GM11168 (cell line): ENCODE results near the gene NFU1.
"Not testable (repeated sequence)": the region's sequence is repeated elsewhere in the genome, so short reads cannot be mapped to it uniquely, and the experiment has no call there.

Experiments
- in situ Hi-C: fragments of 300-500 bp; cut with MboI; formaldehyde crosslinking; loops from one replicate; pipeline ENCODE4 v1.12.0; 2022; ENCODE audit warnings: low sequenced_read_pairs; ENCODE audit not compliant: unreplicated experiment

The NFU1 gene

DNA sequence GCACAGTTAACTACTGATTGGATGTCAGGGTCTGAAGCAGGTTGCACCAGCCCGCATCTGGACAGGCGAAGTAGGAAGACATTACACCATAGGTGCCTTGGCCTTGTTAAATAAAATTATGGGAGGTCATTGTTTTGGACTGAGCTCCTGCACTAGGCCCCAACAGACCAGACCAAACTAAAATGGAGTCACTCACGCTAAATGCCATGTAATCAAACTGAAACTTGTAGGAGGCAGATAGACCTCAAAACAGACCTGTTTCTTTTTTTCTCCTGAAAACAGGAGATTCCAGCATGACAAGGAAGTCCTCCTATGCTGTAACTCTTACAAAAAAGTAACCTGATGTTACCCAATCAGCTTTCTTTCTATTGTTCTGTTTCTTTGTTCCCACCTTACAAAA is 15.5 kb upstream of the NFU1 start:
- in situ Hi-C loops = no loop called here

DNA sequence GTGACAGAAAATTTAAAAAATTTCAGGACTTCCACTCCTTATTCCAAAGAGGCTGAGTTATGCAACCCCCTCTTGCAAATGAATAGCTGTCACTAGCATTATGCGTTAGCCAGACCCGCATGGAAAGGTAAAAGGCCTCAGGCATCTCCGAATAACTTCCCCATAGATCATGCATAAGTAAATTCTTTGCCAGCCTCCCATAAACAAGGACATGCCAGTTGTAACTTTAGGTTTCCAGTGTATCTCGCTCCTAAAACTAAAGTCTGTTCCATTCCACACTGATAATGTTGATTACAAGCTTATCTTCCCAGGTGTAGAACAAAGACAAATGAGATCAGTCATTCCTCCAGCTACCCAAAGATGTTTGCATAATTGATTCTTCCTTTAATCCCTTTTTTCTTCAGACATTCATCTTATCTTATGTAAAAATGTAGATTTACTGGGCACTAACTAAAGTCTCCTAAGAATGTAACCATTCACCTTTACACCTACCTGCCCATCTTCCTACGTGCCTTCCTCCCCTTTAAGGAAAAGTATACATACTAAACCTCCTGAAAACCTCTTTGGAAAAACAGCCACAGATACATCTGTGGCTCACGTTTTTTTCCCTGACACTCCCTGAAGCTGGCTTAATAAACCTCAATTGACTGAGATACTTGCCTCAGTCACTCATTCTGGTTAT is 13.6 kb upstream of the NFU1 start:
- in situ Hi-C loops = no loop called here

DNA sequence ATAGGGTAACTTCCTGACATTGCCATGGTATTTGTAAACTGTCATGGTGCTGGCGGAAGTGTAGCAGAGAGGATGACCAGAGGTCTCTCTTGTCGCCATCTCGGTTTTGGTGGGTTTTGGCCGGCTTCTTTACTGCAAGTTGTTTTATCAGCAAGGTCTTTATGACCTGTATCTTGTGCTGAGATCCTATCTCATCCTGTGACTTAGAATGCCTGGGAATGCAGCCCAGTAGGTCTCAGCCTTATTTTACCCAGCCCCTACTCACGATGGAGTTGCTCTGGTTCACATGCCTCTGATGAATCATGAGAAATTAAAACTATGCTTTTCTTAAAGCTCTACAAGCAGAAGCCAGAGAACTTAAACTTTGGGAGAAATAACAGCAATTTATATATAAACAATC is 12.7 kb upstream of the NFU1 start:
- in situ Hi-C loops = no loop called here

DNA sequence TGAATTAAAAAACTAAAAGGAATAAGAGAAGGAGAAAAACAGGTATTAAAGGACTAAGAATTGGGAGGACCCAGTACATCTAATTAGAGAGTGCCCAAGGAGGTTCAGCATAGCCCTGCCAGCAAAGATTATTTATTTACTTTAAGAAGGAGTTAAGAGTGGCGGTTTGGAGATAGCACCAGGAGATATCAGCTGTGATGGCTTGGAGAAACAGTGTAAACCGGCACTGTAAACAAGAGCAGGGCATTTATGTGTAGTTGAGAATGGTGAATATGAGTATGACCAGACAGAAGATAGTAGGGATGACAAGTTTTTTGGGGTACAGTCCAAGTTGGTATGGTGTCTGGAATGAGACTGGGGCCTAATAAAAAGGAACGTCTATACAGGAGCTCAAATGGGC is 6.4 kb upstream of the NFU1 start:
- in situ Hi-C loops = not testable (repeated sequence)

DNA sequence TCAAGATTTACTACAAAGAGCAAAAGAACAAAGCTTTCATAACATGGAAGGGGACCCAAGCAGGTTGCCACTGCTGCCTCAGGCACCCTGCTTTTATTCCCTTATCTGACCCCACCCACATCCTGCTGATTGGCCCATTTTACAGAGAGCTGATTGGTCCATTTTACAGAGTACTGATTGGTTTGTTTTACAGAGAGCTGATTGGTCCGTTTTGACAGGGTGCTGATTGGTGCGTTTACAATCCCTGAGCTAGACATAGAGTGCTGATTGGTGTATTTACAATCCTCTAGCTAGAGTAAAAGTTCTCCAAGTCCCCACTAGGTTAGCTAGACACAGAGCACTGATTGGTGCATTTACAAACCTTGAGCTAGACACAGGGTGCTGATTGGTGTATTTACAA is 2.3 kb upstream of the NFU1 start:
- in situ Hi-C loops = not testable (repeated sequence)

DNA sequence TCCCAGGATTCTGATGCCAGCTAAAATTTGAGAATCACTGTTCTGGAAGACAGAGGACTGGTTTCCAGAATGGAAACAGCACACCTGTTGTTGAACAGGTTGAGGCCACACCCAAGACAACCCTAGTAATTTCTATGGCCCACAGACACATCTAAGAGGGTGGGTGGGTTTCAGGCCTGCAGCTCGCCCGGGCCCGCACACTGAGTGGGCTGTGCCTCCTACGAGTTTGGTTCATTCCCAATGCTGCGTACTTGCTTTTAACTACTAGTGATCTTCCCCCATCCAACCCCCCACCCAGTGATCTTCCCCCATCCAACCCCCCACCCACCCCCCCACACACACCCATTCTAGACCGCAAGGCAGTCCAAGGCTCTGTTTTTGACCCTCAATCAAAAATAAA is 1.3 kb upstream of the NFU1 start:
- in situ Hi-C loops = no loop called here

DNA sequence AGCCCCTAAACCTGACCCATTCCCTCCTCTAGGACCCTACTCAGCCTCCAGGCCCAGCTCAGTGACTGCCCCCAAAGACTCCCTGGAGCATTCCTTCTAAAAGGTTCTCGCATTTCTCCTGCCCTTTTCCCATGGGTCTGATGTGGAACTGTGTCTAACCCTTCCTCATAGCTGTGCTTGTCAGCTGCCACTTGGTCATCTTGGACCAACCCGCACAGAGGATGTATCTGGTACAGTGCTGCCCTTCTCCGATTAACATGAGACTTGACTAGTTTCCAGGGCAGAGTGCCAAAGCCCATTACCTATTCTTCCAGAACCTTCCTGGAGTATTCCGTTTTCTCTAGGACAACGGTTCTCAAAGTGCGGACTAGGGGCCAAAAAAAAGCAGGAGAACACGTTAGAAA is 518 bp upstream of the NFU1 start:
- in situ Hi-C loops = no loop called here

DNA sequence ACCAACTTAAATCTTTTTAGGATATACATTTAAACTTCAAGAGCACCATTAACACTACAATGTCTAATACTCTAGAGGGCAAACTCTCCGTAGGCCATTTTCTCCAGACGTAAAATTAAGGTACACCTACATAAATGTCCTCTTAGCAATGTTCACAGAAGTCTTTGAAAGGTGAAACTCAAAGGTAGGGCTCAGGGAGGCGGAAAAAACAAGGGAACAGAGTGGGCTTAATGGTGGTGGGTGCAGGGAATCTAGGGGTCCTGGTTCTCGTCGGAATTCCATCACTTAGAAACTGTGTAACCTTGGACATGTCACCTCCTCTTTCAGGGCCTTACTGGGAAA is 668 bp downstream of the NFU1 start:
- in situ Hi-C loops = no loop called here

DNA sequence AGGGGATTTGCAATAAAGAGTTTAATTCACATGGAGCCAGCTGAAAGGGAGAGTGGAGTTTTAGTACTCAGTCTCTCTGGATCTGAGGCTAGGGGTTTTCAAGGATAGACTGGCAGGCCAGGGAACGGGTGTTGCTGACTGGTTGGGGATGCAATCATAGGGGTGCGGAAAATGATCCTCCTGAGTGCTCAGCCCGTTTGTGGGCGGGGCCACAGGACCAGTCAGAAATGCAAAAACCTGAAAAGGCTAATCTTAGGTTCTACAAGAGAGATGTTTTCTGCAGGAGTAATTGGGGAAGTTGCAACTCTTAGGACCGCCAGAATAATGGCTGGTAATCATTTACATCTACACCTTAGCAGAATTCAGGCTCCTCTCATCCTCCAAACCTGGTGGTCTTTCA is 2.5 kb downstream of the NFU1 start:
- in situ Hi-C loops = no loop called here

DNA sequence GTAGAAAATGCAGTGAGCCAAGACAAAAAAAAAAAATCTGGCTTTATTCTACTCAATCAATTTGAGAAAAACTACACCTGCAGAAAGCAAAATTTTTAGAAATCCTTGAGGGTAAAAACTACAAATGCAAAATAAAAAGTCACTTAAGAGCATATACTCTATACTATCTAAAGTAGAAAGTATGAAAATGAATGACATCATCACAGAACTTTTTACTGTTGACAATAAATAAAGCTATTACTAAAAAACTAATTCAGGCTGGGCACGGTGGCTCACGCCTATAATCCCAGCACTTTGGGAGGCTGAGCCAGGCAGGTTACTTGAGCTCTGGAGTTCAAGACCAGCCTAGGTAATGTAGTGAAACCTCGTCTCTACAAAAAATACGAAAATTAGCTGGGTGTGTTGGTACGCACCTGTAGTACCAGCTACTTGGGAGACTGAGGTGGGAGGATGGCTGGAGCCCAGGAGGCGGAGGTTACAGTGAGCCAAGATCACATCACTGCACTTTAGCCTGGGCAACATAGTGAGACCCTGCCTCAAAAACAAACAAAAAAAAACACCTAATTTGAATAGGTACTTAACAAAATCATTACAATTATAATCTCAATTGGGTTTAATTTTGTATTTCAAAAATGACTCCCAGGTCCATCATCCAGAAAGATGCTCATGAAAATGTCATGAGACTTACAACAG is 7.6 kb downstream of the NFU1 start:
- in situ Hi-C loops = no loop called here

DNA sequence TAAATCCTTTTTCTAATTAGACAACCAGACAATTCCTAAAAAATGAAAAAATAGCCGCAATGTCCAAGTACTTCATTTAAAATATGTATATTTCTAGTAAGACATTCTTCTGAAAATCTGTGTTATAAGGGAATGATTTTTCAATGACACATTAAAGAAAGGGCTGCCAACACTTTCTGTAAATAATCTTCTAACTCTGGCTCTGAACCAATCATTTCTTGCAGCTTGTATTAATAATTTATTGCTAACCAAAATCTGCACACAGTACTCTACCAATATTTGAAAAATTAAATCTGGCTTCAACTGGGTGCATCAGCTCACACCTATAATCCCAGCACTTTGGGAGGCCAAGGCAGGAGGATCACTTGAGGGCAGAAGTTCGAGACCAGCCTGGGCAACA is 8.3 kb downstream of the NFU1 start:
- in situ Hi-C loops = no loop called here

DNA sequence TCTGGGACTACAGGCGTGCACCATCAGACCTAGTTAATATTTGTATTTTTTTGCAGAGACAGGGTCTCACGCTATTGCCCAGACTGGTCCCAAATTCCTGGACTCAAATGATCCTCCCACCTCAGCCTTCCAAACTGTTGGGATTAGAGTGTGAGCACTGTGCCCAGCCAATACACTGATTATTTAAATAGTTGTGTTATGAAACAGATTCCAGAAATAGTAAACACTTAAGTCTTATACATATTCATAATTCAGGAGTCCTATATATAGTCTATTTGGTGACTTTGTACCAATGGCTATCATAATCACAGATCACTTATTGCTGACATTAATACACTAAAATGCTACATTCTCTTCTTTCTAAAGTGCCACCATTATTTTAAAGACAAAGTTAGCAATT is 12.8 kb downstream of the NFU1 start:
- in situ Hi-C loops = no loop called here

DNA sequence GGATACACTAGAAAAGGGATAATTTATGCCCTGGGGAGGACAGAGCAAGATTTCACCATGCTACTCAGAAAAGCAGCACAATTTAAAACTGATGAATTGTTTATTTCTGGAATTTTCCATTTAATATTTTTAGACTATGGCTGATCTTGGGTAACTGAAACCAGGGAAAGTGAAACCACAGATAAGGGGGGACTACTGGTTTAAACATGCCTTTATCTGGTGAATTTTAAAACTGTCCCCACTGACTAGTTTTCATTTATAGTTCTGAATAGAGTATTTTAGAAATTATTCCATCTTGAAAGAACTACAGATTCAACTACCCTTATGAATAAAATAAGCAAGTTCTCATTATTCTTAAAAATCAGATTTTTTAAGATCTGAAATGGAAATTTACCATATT is 15.0 kb downstream of the NFU1 start:
- in situ Hi-C loops = no loop called here

DNA sequence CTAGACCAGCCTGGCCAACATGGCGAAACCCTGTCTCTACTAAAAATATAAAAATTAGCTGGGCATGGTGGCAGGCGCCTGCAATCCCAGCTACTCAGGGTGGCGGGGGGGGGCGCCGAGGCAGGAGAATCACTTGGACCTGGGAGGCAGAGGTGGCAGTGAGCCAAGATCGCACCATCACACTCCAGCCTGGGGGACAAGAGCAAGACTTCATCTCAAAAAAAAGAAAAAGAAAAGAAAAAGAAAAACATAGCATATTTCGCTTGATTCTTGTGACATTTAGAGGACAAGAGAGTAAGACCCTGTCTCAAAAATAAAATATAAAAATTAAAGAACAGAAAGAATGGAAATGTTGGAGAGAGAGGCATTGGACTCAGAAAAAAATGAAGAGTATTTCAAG is 18.1 kb downstream of the NFU1 start:
- in situ Hi-C loops = not testable (repeated sequence)

DNA sequence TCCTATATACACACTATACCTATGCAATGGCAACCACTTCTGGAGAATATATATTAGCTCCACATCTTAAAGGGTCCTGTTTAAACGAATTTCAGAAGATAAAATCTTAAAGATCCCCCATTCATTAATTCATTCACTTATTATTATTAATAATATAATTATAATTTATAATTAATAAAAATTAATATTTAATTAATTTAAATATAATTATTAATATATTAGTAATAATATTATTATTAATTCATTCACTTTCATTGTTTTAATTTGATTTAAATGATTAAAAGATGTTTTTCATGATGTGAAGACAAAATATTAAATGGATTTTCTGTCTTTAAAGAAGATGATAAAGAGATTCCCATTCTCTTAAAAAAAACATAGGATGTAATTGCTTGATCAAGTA is 21.1 kb downstream of the NFU1 start:
- in situ Hi-C loops = no loop called here

DNA sequence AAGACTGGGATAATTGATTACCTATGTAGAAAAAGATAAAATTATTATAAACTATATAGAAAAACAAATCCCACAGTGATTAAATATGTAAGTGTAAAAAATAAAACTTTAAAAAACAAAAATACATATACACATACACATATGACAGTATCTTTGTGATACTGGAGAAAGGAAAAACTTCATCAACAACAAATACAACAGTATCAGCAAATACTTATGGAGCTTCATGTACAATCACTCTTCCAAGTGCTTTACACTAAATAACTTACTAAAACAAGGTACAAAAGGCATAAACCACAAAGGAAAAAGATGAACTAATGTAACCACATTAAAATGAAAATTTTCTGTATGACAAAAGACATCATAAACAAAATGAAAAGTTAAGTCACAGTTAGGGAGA is 26.1 kb downstream of the NFU1 start:
- in situ Hi-C loops = no loop called here

DNA sequence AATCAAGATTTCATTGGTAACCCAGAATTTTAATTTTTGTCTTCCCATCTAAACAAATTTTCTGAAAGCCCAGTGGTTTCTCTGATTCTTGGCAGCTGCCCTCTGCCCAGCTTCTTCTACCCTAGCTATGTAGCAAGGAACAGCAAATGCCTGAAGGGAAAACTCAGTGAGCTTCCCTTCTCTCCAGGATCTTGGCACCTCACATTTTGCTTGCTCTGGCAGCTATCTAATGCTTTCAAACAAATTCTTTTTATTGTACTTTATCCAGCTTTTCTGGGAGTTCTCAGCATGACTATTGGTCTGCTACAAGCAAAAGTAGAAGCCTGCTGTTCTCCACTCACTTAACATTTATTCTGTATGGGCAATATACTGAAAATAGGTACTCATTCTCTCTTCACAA is 31.9 kb downstream of the NFU1 start:
- in situ Hi-C loops = no loop called here

DNA sequence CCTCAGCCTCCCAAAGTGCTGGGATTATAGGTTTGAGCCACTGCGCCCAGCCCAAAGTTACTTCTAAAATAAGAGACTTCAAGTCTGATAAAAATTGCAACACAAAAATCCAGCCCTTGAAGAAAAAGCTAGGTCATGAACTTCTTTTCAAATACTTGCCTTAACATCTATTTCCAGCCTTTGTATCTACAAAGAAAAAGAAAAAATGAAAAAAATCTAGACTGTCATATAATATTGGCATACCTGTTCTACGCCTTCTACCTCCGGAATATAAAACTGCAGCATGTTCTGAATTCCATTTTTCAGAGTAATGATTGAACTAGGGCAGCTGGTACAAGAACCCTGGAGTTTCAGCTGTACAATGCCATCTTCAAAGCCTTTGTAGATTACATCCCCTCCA is 37.1 kb downstream of the NFU1 start:
- in situ Hi-C loops = no loop called here

DNA sequence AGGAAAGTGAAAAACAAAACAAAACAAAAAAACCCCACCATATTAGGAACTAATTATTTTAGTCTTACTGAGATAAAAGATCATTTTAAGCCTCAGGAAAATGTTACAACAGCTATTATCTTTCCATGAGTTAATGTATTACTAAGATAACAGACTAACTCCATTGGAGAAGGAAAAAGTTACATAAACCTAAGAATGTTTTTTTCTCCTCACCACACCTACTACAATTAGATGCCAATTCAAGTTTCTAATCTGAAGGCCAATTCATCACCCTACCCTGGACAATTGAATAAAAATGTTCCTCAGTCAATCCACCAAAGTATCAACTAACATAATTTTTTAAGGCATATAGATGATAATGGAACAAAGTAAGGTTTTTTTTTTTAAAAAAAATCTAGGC is 40.0 kb downstream of the NFU1 start:
- in situ Hi-C loops = no loop called here

DNA sequence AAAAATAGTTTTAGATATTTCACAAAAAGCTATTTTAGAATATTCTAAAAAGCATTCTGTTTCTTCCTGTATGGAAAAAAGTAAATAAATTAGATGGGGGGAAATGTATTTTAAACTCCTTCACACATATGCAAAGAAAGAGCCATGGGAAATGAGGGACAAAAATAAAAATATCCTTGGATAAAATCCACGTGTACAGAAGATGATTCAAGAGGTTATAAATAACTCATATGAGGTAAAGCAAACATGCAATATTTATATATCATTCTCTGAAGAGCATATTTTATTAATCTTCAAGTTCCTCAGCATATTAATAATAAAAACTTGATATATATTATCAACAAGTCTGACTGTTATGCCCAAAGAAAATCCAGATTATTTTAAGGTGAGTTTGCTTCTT is 41.4 kb downstream of the NFU1 start:
- in situ Hi-C loops = no loop called here

DNA sequence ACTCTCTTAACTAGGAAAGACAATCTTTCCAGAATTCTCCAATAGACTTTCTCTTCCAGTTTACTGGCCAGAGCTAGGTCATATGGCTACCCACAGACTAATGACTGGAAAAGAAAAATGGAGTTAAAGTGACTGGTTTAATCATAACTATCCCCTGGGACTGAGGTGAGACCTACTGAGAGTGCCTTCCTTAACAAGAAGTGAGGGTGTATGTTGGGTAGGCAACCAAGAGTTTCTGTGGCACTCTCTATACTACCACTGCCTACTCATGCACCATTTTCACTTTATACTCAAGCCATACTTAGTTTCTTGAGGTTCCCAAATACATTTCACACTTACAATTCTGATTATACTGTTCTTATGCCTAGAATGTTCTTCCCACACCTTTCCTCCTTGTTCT is 43.3 kb downstream of the NFU1 start:
- in situ Hi-C loops = no loop called here

DNA sequence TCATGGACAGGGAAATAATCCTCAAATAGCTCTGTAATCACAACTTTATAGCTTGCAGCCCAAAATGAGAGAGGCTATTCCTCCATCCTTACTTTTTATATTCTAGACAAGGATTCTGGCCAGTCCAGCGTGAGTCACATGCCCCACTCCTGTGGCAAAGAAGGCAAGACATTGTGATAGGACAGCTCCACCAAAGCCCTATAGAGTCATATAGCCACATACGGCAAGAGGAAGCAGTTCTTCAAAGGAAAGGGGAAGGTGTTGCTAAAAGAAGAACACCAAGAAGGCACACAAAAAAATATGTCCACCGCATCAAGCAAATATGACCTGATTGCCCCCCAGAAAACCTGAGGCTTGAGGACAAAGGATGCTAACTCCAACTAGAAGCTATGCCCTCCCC is 46.8 kb downstream of the NFU1 start:
- in situ Hi-C loops = no loop called here
